ENCODE data around the gene SP140L. TPM values are rescaled to one million over a fixed set of nuclear protein-coding genes. Genes with fewer than 3 reads are reported as not detected.
"Not testable (repeated sequence)": the region's sequence is repeated elsewhere in the genome, so short reads cannot be mapped to it uniquely, and the experiment has no call there.

The SP140L gene
- 10 to 100 TPM; 15.5 to 38.8 (median 18.9) TPM for total RNA-seq

GRCh38 chr2:230326453-230327417, at the start of gene SP140L:
Gene SP140L (plus strand): TSS chr2:230327193. CDS start chr2:230327270, 77 bp downstream.
- 6 to 14% methylated on average over 7 to 11 of the region's 11 CpGs for WGBS, 2 donors
- Histone ChIP-seq H3K27ac (peak within 1 kb of the TSS; percentile 80 to 90 (median 86)), H3K36me3 (peaks cover 0 to 6% (median 0%) of the 10 kb centered on the region in 4 donors), H3K4me1 (peaks cover 14 to 30% (median 25%) of the 10 kb centered on the region in 4 donors), H3K4me3 (peak within 1 kb of the TSS; percentile 38 to 60 (median 53)), H3K9me3 (no peaks in the 10 kb centered on the region), H3K27me3 (no peaks in the 10 kb centered on the region)
- DNase-seq, result peak; percentile 87 to 88
- no peak for TF ChIP-seq EP300 (IDR thresholded peaks at IDR 0.05)
- peak in 2 of 4 donors; percentile 47 to 57 for TF ChIP-seq POLR2A (IDR thresholded peaks at IDR 0.05)
- no peak for TF ChIP-seq CTCF (IDR thresholded peaks at IDR 0.05)
- peak; percentile 59 to 73 for TF ChIP-seq POLR2AphosphoS5 (IDR thresholded peaks at IDR 0.05)
- ATAC-seq (ENCODE audit: low FRiP score in 2 of 2), result peak; percentile 93 to 96

GRCh38 chr2:230282936-230283335, 44.1 kb upstream of the SP140L start:
- no peak overlapping the region for H3K4me3 ChIP-seq
- DNase-seq (no peak), ATAC-seq (ENCODE audit: low FRiP score in 2 of 2) (no peak)
- no peaks in the 10 kb centered on the region for H3K9me3 ChIP-seq
- WGBS, 2 donors, result 92 to 94% methylated on average over 2 of the region's 2 CpGs
- H3K36me3 ChIP-seq, result no peaks in the 10 kb centered on the region
- H3K4me1 ChIP-seq, result no peaks in the 10 kb centered on the region
- H3K27ac ChIP-seq, result no peak overlapping the region
- TF ChIP-seq CTCF (IDR thresholded peaks at IDR 0.05) (no peak), EP300 (IDR thresholded peaks at IDR 0.05) (no peak), POLR2A (IDR thresholded peaks at IDR 0.05) (no peak), POLR2AphosphoS5 (IDR thresholded peaks at IDR 0.05) (no peak)
- no peaks in the 10 kb centered on the region for H3K27me3 ChIP-seq

GRCh38 chr2:230286048-230286447, 40.9 kb upstream of the SP140L start:
- DNase-seq (no peak), ATAC-seq (ENCODE audit: low FRiP score in 2 of 2) (no peak)
- Histone ChIP-seq H3K4me3 (no peak overlapping the region), H3K9me3 (no peaks in the 10 kb centered on the region), H3K27ac (no peak overlapping the region), H3K27me3 (no peaks in the 10 kb centered on the region), H3K36me3 (no peaks in the 10 kb centered on the region), H3K4me1 (no peaks in the 10 kb centered on the region)
- TF ChIP-seq POLR2A (IDR thresholded peaks at IDR 0.05) (no peak), POLR2AphosphoS5 (IDR thresholded peaks at IDR 0.05) (no peak), CTCF (IDR thresholded peaks at IDR 0.05) (no peak)
- WGBS, 2 donors, result 71 to 75% methylated on average over 3 of the region's 3 CpGs

GRCh38 chr2:230289311-230289710, 37.7 kb upstream of the SP140L start:
- not testable (repeated sequence) for DNase-seq; H3K27ac ChIP-seq; H3K4me1 ChIP-seq; H3K36me3 ChIP-seq; ATAC-seq (ENCODE audit: low FRiP score in 2 of 2); H3K4me3 ChIP-seq; H3K9me3 ChIP-seq; H3K27me3 ChIP-seq
- WGBS, 2 donors, result 90 to 96% methylated on average over 4 of the region's 4 CpGs

- H3K36me3 ChIP-seq, result no peaks in the 10 kb centered on the region
- 90 to 96% methylated on average over 6 of the region's 6 CpGs for WGBS, 2 donors
- H3K27me3 ChIP-seq, result no peaks in the 10 kb centered on the region
- ATAC-seq (ENCODE audit: low FRiP score in 2 of 2), result no peak
- H3K27ac ChIP-seq, result no peak overlapping the region
- DNase-seq, result no peak
- H3K4me1 ChIP-seq, result no peaks in the 10 kb centered on the region
- no peaks in the 10 kb centered on the region for H3K9me3 ChIP-seq
- H3K4me3 ChIP-seq, result no peak overlapping the region
- TF ChIP-seq EP300 (IDR thresholded peaks at IDR 0.05) (no peak), POLR2A (IDR thresholded peaks at IDR 0.05) (no peak), CTCF (IDR thresholded peaks at IDR 0.05) (no peak), POLR2AphosphoS5 (IDR thresholded peaks at IDR 0.05) (no peak)
These were observed 31.8 kb upstream of the SP140L start for GRCh38 chr2:230295192-230295591.

All from upper lobe of left lung (tissue), 6 donors.